Gastroesophageal sphincter (tissue), 3 donors: ENCODE measurements around the gene ID3.

Experiments used
- CTCF ChIP-seq, 4 experiments: fragments of 200-600 bp in 2 of 4; fragments of 450-650 bp in 2 of 4; sonication (generic) in 1 of 4; IDR thresholded peaks; one replicate each; pipeline ENCODE4 v1.5.1; 2017 to 2019; ENCODE audit warnings: antibody characterized with exemption in 4 of 4, mild to moderate bottlenecking in 2 of 4, moderate library complexity in 2 of 4
- EP300 ChIP-seq: sonication (generic); formaldehyde crosslinking; IDR thresholded peaks from one replicate; pipeline ENCODE4 v1.6.1; 2017; ENCODE audit warnings: antibody characterized with exemption, mild to moderate bottlenecking
- POLR2AphosphoS5 ChIP-seq: sonication (generic); formaldehyde crosslinking; IDR thresholded peaks from one replicate; pipeline ENCODE4 v1.6.1; 2017; ENCODE audit warnings: antibody characterized with exemption

GRCh38 chr1:23565776-23566175 lies 6.5 kb upstream of the ID3 start:
- no peak for TF ChIP-seq CTCF (IDR thresholded peaks at IDR 0.05)
- no peak for TF ChIP-seq EP300
- TF ChIP-seq POLR2AphosphoS5, result no peak
